HG03575 (cell line): ENCODE data around the gene TRA2A.
"Not testable (repeated sequence)": the region's sequence is repeated elsewhere in the genome, so short reads cannot be mapped to it uniquely, and the experiment has no call there.

ENCODE experiments used
- ATAC-seq: cut with Tn5 transposase; IDR thresholded peaks from one replicate; pipeline ENCODE4 v1.9.1; 2021; ENCODE audit not compliant: unreplicated experiment, insufficient number of reproducible peaks, low FRiP score; ENCODE audit errors: extremely low read depth

TRA2A gene

DNA sequence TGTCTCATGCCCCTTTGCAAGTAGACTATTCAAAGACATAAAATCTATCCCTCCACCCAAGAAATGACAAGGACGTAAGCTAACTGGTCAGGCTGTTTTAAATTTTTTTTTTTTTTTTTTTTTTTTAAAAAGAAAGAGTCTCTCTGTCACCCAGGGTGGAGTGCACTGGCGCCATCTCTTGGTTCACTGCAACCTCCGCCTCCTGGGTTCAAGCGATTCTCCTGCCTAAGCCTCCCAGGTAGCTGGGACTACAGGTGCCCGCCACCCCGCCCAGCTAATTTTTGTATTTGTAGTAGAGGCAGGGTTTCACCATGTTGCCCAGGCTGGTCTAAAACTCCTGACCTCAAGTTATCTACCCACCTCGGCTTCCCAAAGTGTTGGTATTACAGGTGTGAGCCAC is 11.2 kb downstream of the TRA2A start:
- no peak for ATAC-seq

DNA sequence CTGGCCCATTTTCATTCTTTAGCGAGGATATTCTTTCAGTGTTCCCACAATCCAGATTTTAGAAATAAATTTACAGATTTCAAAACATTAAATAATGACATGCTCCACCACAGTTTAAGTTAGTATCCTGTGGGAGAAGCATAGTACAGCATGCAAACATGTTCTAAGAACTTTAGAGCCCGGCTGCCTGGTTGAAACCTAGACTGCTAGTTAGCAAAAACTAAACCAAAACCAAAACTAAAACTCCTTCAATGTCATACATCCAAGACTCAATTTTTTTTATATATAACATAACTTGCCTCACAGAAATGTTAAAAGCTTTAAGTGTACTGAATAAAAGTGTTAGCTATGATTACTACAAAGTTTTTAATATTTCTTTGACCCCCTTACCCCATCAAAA is 17.0 kb downstream of the TRA2A start:
- ATAC-seq, result no peak

DNA sequence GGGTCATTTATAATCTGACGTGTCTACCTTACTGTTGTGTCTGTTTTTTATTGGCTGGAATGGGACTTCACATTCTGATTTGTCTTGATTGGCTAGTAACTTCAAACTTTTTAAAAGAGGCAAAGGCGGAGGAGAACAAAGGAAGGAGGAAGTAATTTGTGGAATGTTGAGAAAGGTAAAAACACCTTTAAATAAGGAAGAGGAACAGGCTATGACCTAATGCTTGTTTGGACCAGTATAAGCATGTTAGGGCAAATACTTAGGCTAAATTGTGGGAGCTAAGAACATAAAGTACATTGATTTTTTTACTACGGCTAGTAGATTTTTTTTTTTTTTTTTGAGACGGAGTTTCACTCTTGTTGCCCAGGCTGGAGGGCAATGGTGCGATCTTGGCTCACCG is 18.0 kb downstream of the TRA2A start:
- ATAC-seq, result not testable (repeated sequence)

DNA sequence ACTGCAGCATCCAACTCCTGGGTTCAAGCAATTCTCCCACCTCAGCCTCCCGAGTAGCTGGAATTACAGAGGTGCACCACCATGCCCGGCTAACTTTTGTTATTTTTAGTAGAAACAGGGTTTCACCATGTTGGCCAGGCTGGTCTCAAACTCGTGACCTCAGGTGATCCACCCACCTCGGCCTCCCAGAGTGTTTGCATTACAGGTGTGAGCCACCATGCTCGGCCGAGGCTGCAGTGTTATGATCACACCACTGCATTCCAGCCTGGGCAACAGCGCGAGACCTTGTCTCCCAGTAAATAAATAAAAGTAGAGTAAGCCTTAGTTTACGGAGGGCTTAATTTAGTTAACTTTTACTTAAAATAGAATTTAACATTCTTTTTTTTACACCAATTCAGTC is 37.8 kb downstream of the TRA2A start:
- ATAC-seq, result no peak

DNA sequence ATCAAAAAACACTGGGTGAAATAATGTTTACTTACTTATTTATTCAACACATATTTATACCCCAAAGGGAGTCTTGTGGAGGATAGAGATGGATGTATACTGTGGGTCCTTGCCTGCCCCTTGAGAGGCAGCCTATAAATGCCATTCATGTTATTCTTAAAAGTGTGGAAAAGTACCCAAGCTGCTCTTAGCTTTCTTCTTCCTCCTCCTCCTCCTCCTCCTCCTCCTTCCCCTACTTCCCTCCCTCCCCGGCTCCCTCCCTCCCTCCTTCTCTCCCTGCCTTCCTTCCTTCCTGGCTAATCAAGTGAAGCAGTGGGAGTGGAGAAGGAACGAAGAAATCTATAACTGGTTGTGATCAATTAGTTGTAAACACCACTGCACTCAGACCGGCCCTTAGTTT is 40.3 kb downstream of the TRA2A start:
- ATAC-seq, result no peak

DNA sequence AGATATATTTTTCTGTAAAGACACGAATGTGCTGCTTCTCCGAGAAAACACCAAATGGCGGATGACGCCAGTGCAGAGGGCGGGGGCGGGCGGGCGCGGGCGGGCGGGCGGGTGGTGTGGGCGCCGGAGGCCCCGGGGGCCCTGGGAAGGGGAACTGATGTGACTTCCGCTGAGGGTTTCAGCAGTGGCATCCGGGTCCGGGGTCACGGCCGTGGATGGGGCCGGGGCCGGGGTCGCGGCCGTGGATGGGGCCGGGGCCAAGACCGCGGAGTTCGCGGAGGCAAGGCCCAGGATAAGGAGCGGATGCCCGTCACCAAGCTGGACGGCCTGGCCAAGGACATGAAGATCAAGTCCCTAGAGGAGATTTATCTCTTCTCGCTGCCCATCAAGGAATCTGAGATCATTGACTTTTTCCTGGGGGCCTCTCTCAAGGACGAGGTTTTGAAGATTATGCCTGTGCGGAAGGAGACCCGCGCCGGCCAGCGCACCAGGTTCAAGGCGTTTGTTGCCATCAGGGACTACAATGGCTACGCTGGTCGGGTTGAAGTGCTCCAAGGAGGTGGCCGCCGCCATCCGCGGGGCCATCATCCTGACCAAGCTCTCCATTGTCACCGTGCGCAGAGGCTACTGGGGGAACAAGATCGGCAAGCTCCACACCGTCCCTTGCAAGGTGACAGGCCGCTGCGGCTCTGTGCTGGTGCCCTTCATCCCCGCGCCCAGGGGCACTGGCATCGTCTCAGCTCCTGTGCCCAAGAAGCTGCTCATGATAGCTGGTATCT is 41.2 kb downstream of the TRA2A start:
- ATAC-seq, result no peak

DNA sequence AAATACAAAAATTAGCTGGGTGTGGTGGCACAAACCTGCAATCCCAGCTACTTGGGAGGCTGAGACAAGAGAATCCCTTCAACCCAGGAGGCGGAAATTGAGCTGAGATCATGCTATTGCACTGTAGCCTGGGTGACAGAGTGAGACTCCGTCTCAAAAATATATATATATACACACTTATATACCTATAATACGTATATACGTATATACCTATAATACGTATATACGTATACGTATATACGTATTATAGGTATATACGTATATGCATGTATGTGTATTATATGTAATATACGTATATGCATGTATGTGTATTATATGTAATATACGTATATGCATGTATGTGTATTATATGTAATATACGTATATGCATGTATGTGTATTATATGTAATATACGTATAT is 43.1 kb downstream of the TRA2A start:
- not testable (repeated sequence) for ATAC-seq

DNA sequence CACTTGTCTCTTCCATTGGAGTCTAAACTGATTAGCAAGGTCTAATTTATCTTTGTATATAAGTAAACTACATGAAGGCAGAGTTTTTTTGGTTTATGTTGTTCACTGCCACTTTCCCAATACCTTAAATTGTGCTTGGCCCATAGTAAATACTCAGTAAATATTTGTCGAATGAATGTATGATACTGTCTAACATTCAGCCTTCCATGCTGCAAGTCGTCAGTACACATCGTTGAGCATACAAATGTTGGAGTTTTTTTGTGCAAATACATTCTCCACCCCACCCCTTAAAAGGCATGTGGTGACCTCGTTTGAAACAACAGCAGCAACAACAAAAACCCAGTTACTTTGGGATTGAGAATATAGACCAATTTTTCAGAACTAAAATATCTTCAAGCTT is 44.1 kb downstream of the TRA2A start:
- ATAC-seq, result no peak

DNA sequence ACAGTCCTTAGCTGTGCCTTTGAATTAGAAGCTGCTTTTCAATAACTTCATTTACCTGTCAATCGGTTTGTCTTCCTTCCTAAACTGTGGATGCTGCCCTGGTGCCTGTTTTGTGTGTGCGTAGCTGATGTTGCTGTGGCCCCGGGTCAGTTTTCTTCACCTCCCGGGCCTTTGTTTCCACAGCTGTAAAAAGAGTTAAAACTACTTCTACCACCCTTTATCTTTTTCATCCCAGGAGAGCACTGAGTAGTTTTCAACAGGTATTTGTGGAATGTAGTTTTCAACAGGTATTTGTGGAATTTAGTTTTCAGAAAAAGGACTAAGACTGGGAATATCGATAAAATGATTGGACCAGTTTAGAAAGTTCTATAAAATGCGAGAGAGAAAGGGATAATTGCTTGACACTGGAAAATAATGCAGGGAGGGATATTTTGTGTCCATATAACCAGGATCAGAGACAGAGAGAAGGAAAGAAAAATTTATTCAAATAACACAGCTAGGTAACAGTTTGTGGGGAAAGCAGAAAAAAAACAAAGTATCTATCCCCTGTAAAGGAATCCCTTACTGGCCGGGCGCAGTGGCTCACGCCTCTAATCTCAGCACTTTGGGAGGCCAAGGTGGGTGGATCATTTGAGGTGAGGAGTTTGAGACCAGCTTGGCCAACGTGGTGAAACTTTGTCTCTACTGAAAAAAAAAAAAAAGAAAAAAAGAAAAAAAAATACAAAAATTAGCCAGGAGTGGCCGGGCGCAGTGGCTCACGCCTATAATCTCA is 45.6 kb downstream of the TRA2A start:
- ATAC-seq, result no peak

DNA sequence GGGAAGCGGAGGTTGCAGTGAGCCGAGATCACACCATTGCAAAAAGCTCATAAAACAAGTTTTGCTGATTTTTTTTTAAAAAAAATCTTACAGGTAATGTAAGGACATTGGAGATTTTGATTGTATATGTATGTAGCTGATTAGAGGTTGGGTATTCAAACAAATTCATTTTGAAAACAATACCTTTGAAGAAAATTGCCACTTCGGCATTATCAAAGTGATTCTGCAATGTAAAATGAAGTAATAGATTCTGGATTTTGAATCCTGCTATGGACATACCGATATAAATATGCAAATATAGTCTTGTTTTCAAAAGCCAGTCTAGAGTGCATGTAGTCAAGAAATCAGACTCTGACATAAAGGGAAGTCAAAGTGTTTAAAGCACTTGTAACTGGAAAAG is 49.1 kb downstream of the TRA2A start:
- no peak for ATAC-seq

DNA sequence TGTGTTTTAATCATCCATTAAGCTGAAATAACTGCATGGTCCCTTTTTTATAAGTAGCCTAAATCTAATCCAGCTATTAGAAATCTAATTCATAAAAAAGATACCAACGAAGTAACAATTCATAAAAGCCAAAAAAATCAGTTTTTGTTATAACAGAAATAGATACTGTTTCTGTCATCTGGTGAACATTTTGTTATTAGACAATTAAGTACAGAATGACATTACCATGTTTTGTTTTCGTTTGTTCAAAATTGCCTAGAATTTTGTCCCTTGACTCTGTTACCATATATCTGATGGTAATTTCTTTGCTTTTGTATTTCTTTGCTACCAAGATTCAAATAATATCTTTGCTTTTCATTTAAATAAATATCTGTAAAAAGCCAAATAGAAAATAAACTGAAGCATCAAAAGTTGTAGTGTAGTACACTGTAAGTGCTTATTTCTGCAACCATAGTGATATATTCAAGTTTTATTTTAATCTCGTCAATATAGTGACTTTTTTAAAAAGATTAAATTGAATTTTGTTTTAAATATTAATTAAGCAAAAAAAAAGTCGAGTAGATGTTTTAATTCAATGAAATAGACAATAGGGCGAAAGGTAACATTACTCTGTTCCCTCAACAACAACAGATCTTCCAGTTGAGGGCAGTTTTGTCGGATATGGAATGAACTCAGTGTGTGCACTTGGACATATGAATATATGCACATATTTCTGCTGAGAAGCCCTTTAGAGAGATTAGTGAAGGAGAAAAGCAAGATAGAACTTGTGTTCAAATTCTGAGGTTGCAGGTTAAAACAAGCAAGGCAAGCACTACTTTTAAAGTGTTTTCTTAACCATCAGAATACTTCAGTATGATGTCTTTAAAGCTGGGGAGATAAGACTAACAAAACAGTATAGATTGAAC is 53.6 kb downstream of the TRA2A start:
- no peak for ATAC-seq

DNA sequence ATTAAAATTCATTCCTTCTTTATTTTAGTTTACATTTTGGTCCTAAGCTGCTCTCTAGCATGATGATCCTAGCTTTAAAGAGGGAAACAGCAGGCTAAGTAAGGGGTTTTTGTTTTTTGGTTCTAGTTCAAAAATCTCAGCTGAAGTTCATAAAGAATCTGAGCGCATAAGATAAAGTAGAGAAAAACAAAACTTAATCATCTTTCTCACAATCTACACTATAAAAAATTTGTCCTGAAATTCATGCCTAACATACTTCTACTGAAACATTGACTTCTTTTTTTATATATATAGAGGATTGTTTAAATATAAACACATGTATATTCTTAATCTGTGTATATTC is 54.7 kb downstream of the TRA2A start:
- no peak for ATAC-seq

DNA sequence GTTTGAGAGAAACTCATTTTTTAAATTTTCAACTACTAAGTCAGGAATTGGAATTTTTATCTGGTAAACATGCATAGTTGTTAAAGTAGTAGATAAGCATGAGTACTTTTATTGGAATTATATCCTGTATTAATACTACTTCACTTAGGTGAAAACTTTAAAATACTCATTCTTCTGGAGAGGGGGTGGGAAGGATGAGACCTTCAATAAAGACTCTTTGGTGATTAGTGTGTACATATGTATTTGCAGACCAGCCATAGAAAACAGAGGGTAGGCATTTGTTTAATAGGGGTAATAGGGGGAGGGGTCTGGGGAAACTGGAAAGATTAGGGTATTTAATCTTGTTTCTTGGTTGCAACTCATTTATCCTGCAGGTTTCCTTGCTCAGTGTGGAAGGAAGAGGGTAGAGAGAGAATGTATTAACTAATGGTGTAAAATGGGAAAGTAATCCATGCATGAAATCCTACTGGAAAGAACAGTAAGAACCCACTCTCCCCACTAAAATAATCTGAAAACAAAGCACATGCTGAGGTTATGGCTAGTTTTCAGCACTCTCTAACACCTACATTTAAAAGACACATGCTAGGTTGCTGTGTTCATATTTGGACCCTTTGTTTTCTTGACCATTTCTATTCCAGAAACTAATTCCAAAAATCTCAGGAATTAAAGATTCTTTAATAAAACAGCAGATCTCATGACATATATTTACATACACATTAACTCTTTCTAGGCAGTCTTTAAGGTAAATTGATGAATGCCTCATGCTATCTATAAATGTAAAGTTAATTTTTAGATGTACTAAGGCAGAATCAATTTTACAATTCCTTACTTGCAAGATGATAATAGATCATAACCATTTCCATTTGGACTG is 55.3 kb downstream of the TRA2A start:
- no peak for ATAC-seq

DNA sequence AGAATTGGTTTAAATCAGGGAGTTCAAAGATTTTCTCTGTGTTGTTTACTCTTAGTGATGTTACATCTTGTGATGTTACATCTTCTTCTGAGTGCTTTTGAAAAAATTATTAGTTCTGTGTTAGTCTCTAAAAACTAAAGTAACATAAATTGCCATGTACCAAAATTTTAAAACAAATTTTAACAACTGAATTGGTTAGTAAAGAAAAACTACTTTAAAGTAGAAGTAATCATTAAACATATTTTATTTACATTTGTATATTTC is 56.3 kb downstream of the TRA2A start:
- no peak for ATAC-seq

DNA sequence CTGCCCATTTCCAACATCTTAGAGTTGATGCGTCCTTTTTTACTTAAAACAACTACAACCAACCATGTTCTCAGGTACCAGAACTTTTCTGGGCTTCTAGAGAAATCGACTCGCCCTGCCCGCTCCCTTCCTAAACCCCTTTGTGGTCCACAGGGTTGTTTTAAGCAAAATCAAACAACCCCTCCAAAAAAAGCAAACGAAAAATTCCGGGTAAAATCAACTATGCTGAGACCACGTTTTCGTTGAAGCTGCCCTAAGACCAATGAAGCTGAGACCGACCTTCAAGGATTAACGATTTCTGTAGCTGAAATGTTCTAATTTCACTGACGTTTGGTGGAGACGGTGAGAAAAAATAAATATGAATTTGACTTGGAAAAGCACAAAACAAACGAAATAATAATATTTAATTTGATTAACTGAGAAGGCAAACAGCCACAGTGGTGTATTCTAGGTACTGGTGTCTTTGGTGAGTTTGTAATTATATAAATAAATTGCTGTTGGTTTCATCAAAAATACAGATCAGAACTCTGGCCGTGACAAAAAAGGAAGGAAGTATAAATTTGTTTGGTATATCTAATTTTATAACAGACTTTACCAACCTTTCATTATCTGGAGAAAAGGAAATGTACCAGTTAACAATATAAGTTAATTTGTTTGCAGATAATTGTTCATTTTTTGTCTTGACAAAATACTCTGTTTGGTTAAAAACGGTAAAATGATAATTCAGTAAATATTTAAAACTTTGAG is 56.8 kb downstream of the TRA2A start:
- ATAC-seq, result no peak

DNA sequence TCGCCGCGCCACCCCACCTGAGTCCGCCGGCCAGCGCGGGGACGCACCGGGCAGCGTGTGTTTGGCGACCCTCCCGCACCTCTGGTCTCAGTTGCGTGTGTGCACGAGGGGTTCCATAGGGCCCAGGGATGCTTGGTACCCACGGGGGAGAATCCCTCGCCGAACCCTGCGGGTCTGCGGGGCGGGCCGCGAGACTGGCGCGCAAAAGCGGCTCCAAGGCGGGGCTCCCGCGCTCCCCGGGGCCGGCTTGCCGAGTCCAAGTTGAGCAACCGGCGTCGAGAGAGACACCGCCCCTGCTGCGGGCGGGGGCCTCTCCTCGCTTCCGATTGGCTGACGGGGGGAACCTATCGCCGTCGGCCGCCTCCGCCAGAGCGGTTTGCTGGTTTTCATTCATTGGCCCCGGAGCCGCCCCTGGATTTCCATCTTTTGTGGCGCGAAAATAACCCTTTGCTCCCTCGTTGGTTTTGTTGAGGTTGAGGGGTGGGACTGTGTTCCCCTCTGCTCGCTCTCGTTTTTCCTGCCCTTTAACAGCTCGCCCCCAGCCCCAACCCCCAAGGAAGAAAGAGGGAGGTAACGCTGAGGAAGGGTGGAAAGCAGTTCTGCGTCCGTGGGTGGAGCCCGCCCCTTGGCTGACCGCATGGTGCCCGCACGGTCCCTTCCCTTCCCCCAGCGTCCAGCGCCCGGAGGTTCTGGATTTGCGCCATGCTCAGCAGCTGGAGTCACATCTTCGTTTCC is 57.5 kb downstream of the TRA2A start:
- no peak for ATAC-seq

DNA sequence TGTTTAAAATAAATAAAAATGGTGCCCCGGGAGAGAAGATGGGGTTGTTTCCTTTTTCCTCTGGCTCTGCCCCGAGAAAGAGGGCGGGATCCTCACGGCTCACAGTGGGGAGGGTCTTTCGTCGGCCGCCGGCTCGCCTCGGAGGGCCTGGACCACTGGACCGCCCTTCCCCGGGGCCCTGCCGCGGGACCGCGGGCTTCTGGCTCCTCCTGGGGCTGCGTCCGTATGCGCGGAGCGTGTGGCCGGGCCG is 58.0 kb downstream of the TRA2A start:
- ATAC-seq, result no peak
